GM23338 (cell line): ENCODE data around the gene NCKAP5. TPM values are rescaled to one million over a fixed set of nuclear protein-coding genes. Genes with fewer than 3 reads are reported as not detected.

Experiments
- ATAC-seq: fragments of 200-7000 bp; cut with Tn5 transposase; 3 replicates; pipeline ENCODE4 v1.9.1; 2020
- DNase-seq: peaks from one replicate; pipeline ENCODE4 v3.0.0-alpha.2; 2015; ENCODE audit warnings: low spot score
- H2AFZ ChIP-seq: fragments of 200-600 bp; sonication (generic); 2 replicates; pipeline ENCODE4 v1.8.0; 2016; ENCODE audit warnings: antibody characterized with exemption, mild to moderate bottlenecking, moderate library complexity
- H3F3A ChIP-seq: fragments of 200-600 bp; sonication (generic); replicated peaks from 2 replicates; pipeline ENCODE4 v1.8.0; 2017; ENCODE audit warnings: antibody characterized with exemption, mixed run types, low read depth
- H3K27ac ChIP-seq: fragments of 200-600 bp; sonication (generic); 2 replicates; pipeline ENCODE4 v1.6.1; 2016; ENCODE audit warnings: low read depth
- H3K27me3 ChIP-seq: fragments of 200-600 bp; sonication (generic); 2 replicates; pipeline ENCODE4 v1.8.0; 2016; ENCODE audit warnings: mild to moderate bottlenecking, mixed run types, moderate library complexity; ENCODE audit not compliant: insufficient read depth
- H3K36me3 ChIP-seq: fragments of 200-600 bp; sonication (generic); 2 replicates; pipeline ENCODE4 v1.8.0; 2016; ENCODE audit warnings: mild to moderate bottlenecking; ENCODE audit not compliant: insufficient read depth
- H3K4me1 ChIP-seq: fragments of 200-600 bp; sonication (generic); 2 replicates; pipeline ENCODE4 v1.8.0; 2016; ENCODE audit warnings: mild to moderate bottlenecking, moderate library complexity; ENCODE audit not compliant: insufficient read depth
- H3K4me2 ChIP-seq: fragments of 200-600 bp; sonication (generic); 2 replicates; pipeline ENCODE4 v1.7.1; 2017; ENCODE audit warnings: mixed run types
- H3K4me3 ChIP-seq: fragments of 200-600 bp; sonication (generic); 2 replicates; pipeline ENCODE4 v1.6.1; 2016; ENCODE audit warnings: mixed run types
- H3K79me2 ChIP-seq: fragments of 200-600 bp; sonication (generic); replicated peaks from 2 replicates; pipeline ENCODE4 v1.8.0; 2017; ENCODE audit warnings: mild to moderate bottlenecking; ENCODE audit not compliant: insufficient read depth
- H3K9me2 ChIP-seq: fragments of 200-600 bp; sonication (generic); 2 replicates; pipeline ENCODE4 v1.8.0; 2017; ENCODE audit not compliant: insufficient read depth
- H4K20me1 ChIP-seq: fragments of 200-600 bp; sonication (generic); replicated peaks from 2 replicates; pipeline ENCODE4 v1.8.0; 2017; ENCODE audit warnings: mild to moderate bottlenecking; ENCODE audit not compliant: insufficient read depth
- H3K27ac Mint-ChIP-seq: 2 replicates; pipeline ENCODE4 v1.8.0; 2020; ENCODE audit warnings: inconsistent platforms, mild to moderate bottlenecking, moderate library complexity, mixed read lengths
- H3K27me3 Mint-ChIP-seq: 3 replicates; pipeline ENCODE4 v1.8.0; 2022; ENCODE audit warnings: low read depth, mild to moderate bottlenecking, moderate library complexity, mixed read lengths, inconsistent platforms; ENCODE audit not compliant: insufficient read depth, poor library complexity
- H3K36me3 Mint-ChIP-seq: 3 replicates; pipeline ENCODE4 v1.8.0; 2021; ENCODE audit warnings: low read depth, mild to moderate bottlenecking, inconsistent platforms, moderate library complexity, mixed read lengths
- H3K4me1 Mint-ChIP-seq: 3 replicates; pipeline ENCODE4 v1.8.0; 2020; ENCODE audit warnings: mild to moderate bottlenecking, inconsistent platforms, mixed read lengths
- H3K4me3 Mint-ChIP-seq: 3 replicates; pipeline ENCODE4 v1.8.0; 2021; ENCODE audit warnings: moderate library complexity, mild to moderate bottlenecking, inconsistent platforms, mixed read lengths
- H3K9me3 Mint-ChIP-seq: 3 replicates; pipeline ENCODE4 v1.8.0; 2020; ENCODE audit warnings: moderate library complexity, mild to moderate bottlenecking, inconsistent platforms, mixed read lengths
- CREB1 ChIP-seq: fragments of 250-450 bp; sonication (Bioruptor Pico); IDR thresholded peaks from 2 replicates; pipeline ENCODE4 v1.5.0; 2020; ENCODE audit warnings: low read depth, mild to moderate bottlenecking, moderate library complexity
- CTCF ChIP-seq, 2 experiments: fragments of 200-600 bp in 1 of 2; sonication (generic) in 1 of 2; conservative IDR thresholded peaks; 2 replicates each; pipeline versions ENCODE4 v1.5.1 to v1.6.1; 2016 to 2017; ENCODE audit warnings: antibody characterized with exemption in 2 of 2, low read depth in 2 of 2, mild to moderate bottlenecking in 2 of 2, moderate library complexity in 1 of 2
- POLR2AphosphoS5 ChIP-seq: IDR thresholded peaks from 2 replicates; pipeline ENCODE4 v1.6.1; 2016; ENCODE audit warnings: antibody characterized with exemption, low read depth
- ZNF114 ChIP-seq: fragments of 250-450 bp; sonication (Bioruptor Pico); IDR thresholded peaks from 2 replicates; pipeline ENCODE4 v1.5.0; 2020; ENCODE audit warnings: mild to moderate bottlenecking, moderate library complexity
- polyA plus RNA-seq: library from polyadenylated mRNA; unstranded; fragments of >200 nt; fragmentation: Nextera tagmentation; extraction: Ambion mirVana; gene quantifications from 2 replicates; pipeline ENCODE4 v1.2.1, GENCODE V29; 2016
- total RNA-seq: library from RNA; depleted of rRNA; stranded (reverse); fragments of >200 nt; shearing (Covaris generic); gene quantifications from 2 replicates; pipeline ENCODE4 v1.2.3, GENCODE V29; 2014
- TF ChIP-seq, protein P1 (sequence below): IDR thresholded peaks from 2 replicates; pipeline ENCODE4 v1.6.1; 2016; ENCODE audit warnings: antibody characterized with exemption
- TF ChIP-seq, protein P2 (sequence below): fragments of 250-450 bp; sonication (Bioruptor Pico); IDR thresholded peaks from 2 replicates; pipeline ENCODE4 v1.5.0; 2020; ENCODE audit warnings: mild to moderate bottlenecking, moderate library complexity

NCKAP5 gene
- total and polyA plus RNA-seq, 2 experiments from 2014 or later: 0.34 to 0.73 TPM

DNA sequence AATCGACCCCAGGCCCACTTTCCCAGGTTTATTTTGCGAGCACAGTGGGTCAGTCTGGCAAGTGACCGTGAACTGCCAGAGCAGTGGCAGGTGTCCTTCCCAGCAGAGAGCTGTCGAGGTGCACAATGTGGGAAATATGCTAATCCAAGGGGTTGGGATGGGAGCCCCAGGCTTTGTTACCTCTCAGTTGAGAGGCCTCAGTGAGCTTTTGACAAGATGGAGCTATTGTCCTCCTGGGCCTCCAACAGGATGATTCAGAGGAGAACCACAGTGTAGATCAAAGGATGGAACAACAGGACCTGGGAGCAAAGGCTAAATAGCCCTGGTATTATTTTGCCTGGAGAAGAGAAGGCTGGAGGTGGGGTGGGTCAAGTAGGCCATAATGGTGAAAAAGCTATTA lies 150.8 kb downstream of the NCKAP5 start:
- ATAC-seq (peak; percentile 35; the same call in 1 of the 3 replicates), DNase-seq (no peak)
- Mint-ChIP-seq H3K27me3 (peaks cover 3% of the 10 kb centered on the region), H3K4me3 (no peak overlapping the region), H3K4me1 (peaks cover 22% of the 10 kb centered on the region), H3K36me3 (no peaks in the 10 kb centered on the region), H3K27ac (no peak overlapping the region), H3K9me3 (no peaks in the 10 kb centered on the region)
- no peak for TF ChIP-seq ZNF114
- TF ChIP-seq CTCF (conservative IDR thresholded peaks at IDR 0.05; ENCODE audit: low read depth in 2 of 2): no peak
- no peak for TF ChIP-seq CREB1 (CRISPR knock-in tag)
- TF ChIP-seq, protein P1, sequence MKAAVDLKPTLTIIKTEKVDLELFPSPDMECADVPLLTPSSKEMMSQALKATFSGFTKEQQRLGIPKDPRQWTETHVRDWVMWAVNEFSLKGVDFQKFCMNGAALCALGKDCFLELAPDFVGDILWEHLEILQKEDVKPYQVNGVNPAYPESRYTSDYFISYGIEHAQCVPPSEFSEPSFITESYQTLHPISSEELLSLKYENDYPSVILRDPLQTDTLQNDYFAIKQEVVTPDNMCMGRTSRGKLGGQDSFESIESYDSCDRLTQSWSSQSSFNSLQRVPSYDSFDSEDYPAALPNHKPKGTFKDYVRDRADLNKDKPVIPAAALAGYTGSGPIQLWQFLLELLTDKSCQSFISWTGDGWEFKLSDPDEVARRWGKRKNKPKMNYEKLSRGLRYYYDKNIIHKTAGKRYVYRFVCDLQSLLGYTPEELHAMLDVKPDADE: no peak
- TF ChIP-seq POLR2AphosphoS5: no peak
- H2AFZ ChIP-seq: no peak overlapping the region
- H4K20me1 ChIP-seq: no peaks in the 10 kb centered on the region
- no peaks in the 10 kb centered on the region for H3K36me3 ChIP-seq
- H3K27ac ChIP-seq: no peak overlapping the region
- no peaks in the 10 kb centered on the region for H3K79me2 ChIP-seq
- no peak overlapping the region for H3K4me2 ChIP-seq
- H3K4me1 ChIP-seq: peaks cover 14% of the 10 kb centered on the region
- H3K9me2 ChIP-seq: no peaks in the 10 kb centered on the region
- H3K27me3 ChIP-seq: no peaks in the 10 kb centered on the region
- H3K4me3 ChIP-seq: no peak overlapping the region
- no peaks in the 10 kb centered on the region for H3F3A ChIP-seq

- H2AFZ ChIP-seq: no peak overlapping the region
- H3K9me2 ChIP-seq: no peaks in the 10 kb centered on the region
- H3K27me3 Mint-ChIP-seq: peaks cover 3% of the 10 kb centered on the region
- TF ChIP-seq, protein P2, sequence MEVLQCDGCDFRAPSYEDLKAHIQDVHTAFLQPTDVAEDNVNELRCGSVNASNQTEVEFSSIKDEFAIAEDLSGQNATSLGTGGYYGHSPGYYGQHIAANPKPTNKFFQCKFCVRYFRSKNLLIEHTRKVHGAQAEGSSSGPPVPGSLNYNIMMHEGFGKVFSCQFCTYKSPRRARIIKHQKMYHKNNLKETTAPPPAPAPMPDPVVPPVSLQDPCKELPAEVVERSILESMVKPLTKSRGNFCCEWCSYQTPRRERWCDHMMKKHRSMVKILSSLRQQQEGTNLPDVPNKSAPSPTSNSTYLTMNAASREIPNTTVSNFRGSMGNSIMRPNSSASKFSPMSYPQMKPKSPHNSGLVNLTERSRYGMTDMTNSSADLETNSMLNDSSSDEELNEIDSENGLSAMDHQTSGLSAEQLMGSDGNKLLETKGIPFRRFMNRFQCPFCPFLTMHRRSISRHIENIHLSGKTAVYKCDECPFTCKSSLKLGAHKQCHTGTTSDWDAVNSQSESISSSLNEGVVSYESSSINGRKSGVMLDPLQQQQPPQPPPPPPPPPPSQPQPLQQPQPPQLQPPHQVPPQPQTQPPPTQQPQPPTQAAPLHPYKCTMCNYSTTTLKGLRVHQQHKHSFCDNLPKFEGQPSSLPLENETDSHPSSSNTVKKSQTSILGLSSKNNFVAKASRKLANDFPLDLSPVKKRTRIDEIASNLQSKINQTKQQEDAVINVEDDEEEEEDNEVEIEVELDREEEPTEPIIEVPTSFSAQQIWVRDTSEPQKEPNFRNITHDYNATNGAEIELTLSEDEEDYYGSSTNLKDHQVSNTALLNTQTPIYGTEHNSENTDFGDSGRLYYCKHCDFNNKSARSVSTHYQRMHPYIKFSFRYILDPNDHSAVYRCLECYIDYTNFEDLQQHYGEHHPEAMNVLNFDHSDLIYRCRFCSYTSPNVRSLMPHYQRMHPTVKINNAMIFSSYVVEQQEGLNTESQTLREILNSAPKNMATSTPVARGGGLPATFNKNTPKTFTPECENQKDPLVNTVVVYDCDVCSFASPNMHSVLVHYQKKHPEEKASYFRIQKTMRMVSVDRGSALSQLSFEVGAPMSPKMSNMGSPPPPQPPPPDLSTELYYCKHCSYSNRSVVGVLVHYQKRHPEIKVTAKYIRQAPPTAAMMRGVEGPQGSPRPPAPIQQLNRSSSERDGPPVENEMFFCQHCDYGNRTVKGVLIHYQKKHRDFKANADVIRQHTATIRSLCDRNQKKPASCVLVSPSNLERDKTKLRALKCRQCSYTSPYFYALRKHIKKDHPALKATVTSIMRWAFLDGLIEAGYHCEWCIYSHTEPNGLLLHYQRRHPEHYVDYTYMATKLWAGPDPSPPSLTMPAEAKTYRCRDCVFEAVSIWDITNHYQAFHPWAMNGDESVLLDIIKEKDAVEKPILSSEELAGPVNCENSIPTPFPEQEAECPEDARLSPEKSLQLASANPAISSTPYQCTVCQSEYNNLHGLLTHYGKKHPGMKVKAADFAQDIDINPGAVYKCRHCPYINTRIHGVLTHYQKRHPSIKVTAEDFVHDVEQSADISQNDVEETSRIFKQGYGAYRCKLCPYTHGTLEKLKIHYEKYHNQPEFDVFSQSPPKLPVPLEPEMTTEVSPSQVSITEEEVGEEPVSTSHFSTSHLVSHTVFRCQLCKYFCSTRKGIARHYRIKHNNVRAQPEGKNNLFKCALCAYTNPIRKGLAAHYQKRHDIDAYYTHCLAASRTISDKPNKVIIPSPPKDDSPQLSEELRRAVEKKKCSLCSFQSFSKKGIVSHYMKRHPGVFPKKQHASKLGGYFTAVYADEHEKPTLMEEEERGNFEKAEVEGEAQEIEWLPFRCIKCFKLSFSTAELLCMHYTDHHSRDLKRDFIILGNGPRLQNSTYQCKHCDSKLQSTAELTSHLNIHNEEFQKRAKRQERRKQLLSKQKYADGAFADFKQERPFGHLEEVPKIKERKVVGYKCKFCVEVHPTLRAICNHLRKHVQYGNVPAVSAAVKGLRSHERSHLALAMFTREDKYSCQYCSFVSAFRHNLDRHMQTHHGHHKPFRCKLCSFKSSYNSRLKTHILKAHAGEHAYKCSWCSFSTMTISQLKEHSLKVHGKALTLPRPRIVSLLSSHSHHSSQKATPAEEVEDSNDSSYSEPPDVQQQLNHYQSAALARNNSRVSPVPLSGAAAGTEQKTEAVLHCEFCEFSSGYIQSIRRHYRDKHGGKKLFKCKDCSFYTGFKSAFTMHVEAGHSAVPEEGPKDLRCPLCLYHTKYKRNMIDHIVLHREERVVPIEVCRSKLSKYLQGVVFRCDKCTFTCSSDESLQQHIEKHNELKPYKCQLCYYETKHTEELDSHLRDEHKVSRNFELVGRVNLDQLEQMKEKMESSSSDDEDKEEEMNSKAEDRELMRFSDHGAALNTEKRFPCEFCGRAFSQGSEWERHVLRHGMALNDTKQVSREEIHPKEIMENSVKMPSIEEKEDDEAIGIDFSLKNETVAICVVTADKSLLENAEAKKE: no peak
- no peak overlapping the region for H3K27ac Mint-ChIP-seq
- H3K4me3 Mint-ChIP-seq: no peak overlapping the region
- no peak overlapping the region for H3K27ac ChIP-seq
- DNase-seq: no peak
- no peaks in the 10 kb centered on the region for H3K36me3 Mint-ChIP-seq
- no peaks in the 10 kb centered on the region for H4K20me1 ChIP-seq
- H3K9me3 Mint-ChIP-seq: no peaks in the 10 kb centered on the region
- no peak overlapping the region for H3K4me3 ChIP-seq
- no peaks in the 10 kb centered on the region for H3K27me3 ChIP-seq
- H3K36me3 ChIP-seq: no peaks in the 10 kb centered on the region
- H3K4me1 Mint-ChIP-seq: peaks cover 20% of the 10 kb centered on the region
- no peaks in the 10 kb centered on the region for H3K79me2 ChIP-seq
- peaks cover 8% of the 10 kb centered on the region for H3K4me1 ChIP-seq
- ATAC-seq: no peak
- no peaks in the 10 kb centered on the region for H3F3A ChIP-seq
- H3K4me2 ChIP-seq: no peak overlapping the region
Measured at GRCh38 chr2:133416736-133417135, 151.5 kb downstream of the NCKAP5 start.
